ENCODE data around the gene MAPK14. TPM values are rescaled to one million over a fixed set of nuclear protein-coding genes. Genes with fewer than 3 reads are reported as not detected.
A peak's percentile ranks its signal among the peaks of the same experiment; 100 is the strongest.
"Not testable (repeated sequence)": the region's sequence is repeated elsewhere in the genome, so short reads cannot be mapped to it uniquely, and the experiment has no call there.

The MAPK14 gene
- polyA plus RNA-seq, 3 donors = 50.1 to 56.3 (median 54.3) TPM

- DNase-seq (ENCODE audit: extremely low read depth in 1 of 11, low read depth in 9 of 11, low spot score in 4 of 11) = not testable (repeated sequence)
Observed at GRCh38 chr6:36088204-36088603, 60.6 kb downstream of the MAPK14 start.

- DNase-seq (ENCODE audit: extremely low read depth in 1 of 11, low read depth in 9 of 11, low spot score in 4 of 11) = no peak
Observed at GRCh38 chr6:36089048-36089447, 61.4 kb downstream of the MAPK14 start.

GRCh38 chr6:36094238-36094637 lies 66.6 kb downstream of the MAPK14 start:
- DNase-seq (ENCODE audit: extremely low read depth in 1 of 11, low read depth in 9 of 11, low spot score in 4 of 11) = no peak

- DNase-seq (ENCODE audit: extremely low read depth in 1 of 11, low read depth in 9 of 11, low spot score in 4 of 11) = peak; percentile 59 to 83 (median 74)
Observed at GRCh38 chr6:36094753-36095496, 67.3 kb downstream of the MAPK14 start.

- DNase-seq (ENCODE audit: extremely low read depth in 1 of 11, low read depth in 9 of 11, low spot score in 4 of 11) = peak in 1 of 11 donors; percentile 32
Observed at GRCh38 chr6:36095497-36096391, 68.1 kb downstream of the MAPK14 start.

DNA sequence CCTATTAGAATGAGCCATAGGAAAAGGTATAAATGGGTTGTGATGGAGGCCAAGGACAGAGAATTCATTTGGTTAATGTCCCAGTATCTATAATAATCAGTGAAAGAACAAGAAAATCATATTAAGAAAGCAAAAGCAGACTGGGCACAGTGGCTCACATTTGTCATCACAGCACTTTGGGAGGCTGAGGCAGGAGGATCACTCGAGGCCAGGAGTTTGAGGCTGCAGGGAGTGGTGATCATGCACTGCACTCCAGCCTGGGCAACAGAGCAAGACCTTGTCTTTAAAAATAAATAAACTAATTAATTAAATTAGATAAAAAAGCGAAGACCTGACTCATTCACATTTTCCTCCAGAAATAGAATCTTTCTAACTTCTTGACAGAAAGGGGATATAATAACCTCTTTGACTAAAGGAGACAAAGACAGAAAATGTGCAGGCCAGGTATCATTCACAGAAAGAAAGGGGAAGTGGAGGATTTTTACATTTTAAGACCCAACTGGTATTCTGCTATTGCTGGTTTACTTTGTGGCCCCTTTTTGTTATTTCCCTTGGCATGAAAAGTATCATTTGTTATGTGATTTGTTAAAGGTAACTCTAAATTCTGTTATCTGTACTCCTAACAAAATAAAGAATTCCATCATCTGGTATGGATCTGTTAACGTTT lies 70.8 kb downstream of the MAPK14 start:
- DNase-seq (ENCODE audit: extremely low read depth in 1 of 11, low read depth in 9 of 11, low spot score in 4 of 11) = no peak

GRCh38 chr6:36098920-36099647 lies 71.5 kb downstream of the MAPK14 start:
- DNase-seq (ENCODE audit: extremely low read depth in 1 of 11, low read depth in 9 of 11, low spot score in 4 of 11) = no peak

DNA sequence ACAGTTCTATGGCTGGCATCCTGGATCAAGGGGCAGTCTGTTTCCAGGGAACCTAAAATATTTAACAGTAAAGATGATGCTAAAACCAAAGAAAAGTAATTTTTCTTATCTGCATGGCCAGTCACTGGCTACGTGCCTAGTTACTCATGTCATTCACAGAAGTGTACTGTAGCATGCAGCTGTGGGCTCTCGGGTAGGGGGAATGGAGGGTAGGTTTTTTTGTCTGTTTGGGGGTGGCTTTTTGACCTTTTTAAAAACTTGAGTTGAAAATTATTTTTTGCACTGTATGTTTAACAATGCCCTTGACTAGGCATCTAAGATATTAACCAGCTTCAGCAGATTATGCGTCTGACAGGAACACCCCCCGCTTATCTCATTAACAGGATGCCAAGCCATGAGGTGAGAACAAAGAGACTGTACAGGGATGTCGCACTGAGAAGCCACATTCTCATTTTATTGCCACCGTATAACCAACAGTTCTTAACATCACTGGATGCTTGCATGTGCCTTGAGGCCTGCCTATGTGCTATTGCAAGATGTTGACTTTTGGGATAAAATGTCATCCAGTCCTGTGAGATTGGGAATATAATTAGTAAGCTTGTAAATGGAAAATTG lies 72.4 kb downstream of the MAPK14 start:
- no peak for DNase-seq (ENCODE audit: extremely low read depth in 1 of 11, low read depth in 9 of 11, low spot score in 4 of 11)

DNA sequence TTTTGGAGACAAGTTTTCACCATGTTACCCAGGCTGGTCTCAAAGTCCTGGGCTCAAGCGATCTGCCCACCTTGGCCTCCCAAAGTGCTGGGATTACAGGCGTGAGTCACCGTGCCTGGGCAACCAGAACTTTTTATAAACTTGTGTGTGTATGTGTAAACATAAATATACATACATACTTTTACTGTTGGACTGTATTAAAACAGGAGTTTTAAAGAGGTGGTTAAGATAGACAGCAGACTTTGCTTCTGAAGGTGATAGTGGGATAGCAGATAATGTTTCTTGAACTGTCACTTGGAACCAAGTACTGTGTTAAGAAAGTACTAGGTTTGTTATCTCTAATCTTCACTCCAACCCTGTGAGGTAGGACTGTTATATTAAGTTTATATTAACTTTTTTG lies 74.1 kb downstream of the MAPK14 start:
- no peak for DNase-seq (ENCODE audit: extremely low read depth in 1 of 11, low read depth in 9 of 11, low spot score in 4 of 11)

DNA sequence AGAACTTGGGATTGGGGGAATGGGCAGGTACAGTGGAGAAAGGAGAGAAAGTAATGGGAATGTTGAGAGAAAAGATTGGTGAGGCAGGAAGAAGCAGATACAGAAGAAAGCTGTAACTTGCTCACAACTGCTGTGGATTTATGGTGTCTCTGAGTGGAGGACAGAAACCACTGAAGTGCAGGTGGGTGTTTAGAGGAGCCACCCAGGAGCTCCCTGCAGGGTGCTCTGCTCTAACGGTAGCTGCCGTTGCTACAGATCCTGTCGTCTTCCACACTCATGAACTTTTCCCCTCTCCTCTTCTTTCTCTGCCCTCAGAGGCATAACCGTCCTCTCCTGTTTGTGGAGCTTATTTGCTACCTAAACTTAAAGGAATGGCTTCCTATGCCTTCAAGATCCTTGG lies 75.2 kb downstream of the MAPK14 start:
- DNase-seq (ENCODE audit: extremely low read depth in 1 of 11, low read depth in 9 of 11, low spot score in 4 of 11) = no peak

DNA sequence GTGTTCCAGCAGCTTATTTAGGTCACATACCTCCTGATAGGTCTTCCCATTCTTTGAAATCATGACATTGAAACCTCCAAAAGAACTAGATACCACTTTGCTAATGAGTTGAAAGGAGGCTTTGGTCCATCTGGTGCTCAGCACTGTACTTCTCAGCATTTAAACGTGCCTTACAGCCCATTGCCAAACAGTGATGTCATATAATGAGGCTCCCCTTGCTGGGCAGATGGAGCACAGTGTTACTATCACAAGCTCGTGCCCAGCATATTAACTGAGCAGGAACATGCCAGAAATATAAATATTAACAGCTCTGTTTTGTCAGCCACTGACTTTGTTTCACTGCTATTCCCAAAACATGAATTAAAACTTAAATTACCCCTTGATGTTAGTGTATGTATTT lies 77.2 kb downstream of the MAPK14 start:
- DNase-seq (ENCODE audit: extremely low read depth in 1 of 11, low read depth in 9 of 11, low spot score in 4 of 11) = no peak

DNA sequence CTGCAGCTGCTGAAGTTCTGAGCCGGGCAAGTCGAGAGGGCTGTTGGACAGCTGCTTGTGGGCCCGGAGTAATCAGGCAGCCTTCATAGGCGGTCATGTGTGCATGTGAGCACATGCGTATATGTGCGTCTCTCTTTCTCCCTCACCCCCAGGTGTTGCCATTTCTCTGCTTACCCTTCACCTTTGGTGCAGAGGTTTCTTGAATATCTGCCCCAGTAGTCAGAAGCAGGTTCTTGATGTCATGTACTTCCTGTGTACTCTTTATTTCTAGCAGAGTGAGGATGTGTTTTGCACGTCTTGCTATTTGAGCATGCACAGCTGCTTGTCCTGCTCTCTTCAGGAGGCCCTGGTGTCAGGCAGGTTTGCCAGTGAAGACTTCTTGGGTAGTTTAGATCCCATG lies 81.5 kb downstream of the MAPK14 start:
- DNase-seq (ENCODE audit: extremely low read depth in 1 of 11, low read depth in 9 of 11, low spot score in 4 of 11) = no peak

GRCh38 chr6:36110050-36110449 lies 82.4 kb downstream of the MAPK14 start:
- DNase-seq (ENCODE audit: extremely low read depth in 1 of 11, low read depth in 9 of 11, low spot score in 4 of 11) = no peak

DNA sequence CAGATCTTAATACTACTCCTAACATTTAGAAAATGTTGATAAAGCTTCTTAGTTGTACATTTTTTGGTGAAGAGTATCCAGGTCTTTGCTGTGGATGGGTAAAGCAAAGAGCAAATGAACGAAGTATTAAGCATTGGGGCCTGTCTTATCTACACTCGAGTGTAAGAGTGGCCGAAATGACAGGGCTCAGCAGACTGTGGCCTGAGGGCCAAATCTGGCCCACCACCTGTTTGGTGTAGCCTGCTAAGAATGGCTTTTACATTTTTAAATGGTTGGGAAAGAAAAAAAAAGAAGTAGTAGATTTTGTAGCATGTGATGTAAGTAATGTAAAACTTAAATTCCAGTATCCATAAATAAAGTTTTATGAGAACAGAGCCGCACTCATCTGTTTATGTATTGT lies 83.3 kb downstream of the MAPK14 start:
- no peak for DNase-seq (ENCODE audit: extremely low read depth in 1 of 11, low read depth in 9 of 11, low spot score in 4 of 11)

DNA sequence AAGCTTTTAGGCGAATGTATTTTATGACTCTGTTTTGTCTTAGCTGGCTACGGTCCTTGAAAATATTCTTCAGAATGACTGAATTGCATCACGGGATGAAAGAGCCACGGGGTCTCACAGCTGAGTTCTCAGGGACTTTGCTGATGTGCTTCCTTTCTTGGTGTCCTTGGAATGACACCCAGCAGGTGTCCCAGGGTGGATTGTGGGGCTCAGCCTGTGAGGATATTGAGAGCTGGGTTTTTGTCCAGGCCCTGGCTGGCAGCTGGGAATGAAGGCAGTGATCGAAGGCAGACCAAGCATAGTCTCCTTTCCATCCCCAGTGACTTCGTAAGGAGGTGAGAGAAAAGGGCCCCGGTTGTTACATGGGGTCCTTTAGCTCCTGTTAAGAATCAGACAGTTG lies 83.9 kb downstream of the MAPK14 start:
- no peak for DNase-seq (ENCODE audit: extremely low read depth in 1 of 11, low read depth in 9 of 11, low spot score in 4 of 11)

- no peak for DNase-seq (ENCODE audit: extremely low read depth in 1 of 11, low read depth in 9 of 11, low spot score in 4 of 11)
Observed at GRCh38 chr6:36113049-36113448, 85.4 kb downstream of the MAPK14 start.

GRCh38 chr6:36113703-36114102 lies 86.1 kb downstream of the MAPK14 start:
- DNase-seq (ENCODE audit: extremely low read depth in 1 of 11, low read depth in 9 of 11, low spot score in 4 of 11) = no peak

DNA sequence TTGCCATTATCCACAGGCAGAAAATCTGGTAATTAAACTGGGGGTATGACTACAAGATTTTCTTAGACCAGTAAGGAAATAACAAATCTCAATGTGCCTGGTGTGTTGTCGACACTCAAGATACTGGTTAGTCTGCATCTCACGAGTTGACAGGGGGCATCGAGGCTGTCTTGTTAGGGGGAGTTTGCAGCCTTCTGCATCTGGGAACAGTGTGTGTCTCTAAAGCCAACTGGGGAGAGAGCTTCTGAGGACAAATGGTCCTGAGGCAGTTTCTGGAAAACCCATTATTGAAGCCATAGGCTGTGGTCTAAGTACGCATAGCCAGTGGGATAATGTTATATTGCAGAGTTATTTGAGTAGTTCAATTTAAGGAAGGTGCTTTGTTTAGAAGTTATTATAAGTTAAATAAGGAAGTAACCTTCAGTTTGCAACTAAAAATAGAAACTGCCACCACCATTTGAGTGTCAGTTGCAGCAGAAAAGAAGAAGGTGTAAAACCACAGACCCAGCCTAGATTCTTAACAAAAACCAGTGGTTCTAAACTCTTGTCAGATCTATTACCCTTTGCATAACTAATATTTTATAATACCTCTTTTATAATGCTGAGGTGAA lies 87.3 kb downstream of the MAPK14 start:
- no peak for DNase-seq (ENCODE audit: extremely low read depth in 1 of 11, low read depth in 9 of 11, low spot score in 4 of 11)

Data from renal cortex interstitium (tissue), 11 donors.